Ishikawa (cell line): Measurements from ENCODE around the gene PAFAH2.

Source experiments
- CEBPB ChIP-seq: IDR thresholded peaks from 2 replicates; pipeline ENCODE4 v1.6.1; 2012
- CREB1 ChIP-seq: IDR thresholded peaks from 2 replicates; pipeline ENCODE4 v1.6.1; 2012; ENCODE audit warnings: low read depth
- EGR1 ChIP-seq: IDR thresholded peaks from 2 replicates; pipeline ENCODE4 v1.6.1; 2012
- EP300 ChIP-seq: IDR thresholded peaks from 2 replicates; pipeline ENCODE4 v1.6.1; 2012; ENCODE audit warnings: borderline replicate concordance
- RAD21 ChIP-seq: IDR thresholded peaks from 2 replicates; pipeline ENCODE4 v1.6.1; 2012; ENCODE audit warnings: low read depth
- REST ChIP-seq: IDR thresholded peaks from 2 replicates; pipeline ENCODE4 v1.6.1; 2012; ENCODE audit warnings: low read depth, mild to moderate bottlenecking
- TCF12 ChIP-seq: IDR thresholded peaks from 2 replicates; pipeline ENCODE4 v1.6.1; 2012; ENCODE audit warnings: low read depth
- TEAD4 ChIP-seq: IDR thresholded peaks from 2 replicates; pipeline ENCODE4 v1.6.1; 2012
- YY1 ChIP-seq: IDR thresholded peaks from 2 replicates; pipeline ENCODE4 v1.6.1; 2012; ENCODE audit warnings: low read depth

- TF ChIP-seq EP300 = no peak
- no peak for TF ChIP-seq YY1
- no peak for TF ChIP-seq CREB1
- no peak for TF ChIP-seq EGR1
- TF ChIP-seq RAD21 = no peak
- no peak for TF ChIP-seq REST
- no peak for TF ChIP-seq TCF12
- TF ChIP-seq TEAD4 = no peak
- no peak for TF ChIP-seq CEBPB
Measured at GRCh38 chr1:25996966-25997827, 666 bp downstream of the PAFAH2 start.
